Activated effector memory CD4-positive, alpha-beta T cell treated with anti-CD3 and anti-CD28 coated beads, Interleukin-2, amount 50 U/mL, for 16 hours (primary cell): Measurements from ENCODE around the gene LIN37.
"Not testable (repeated sequence)": the region's sequence is repeated elsewhere in the genome, so short reads cannot be mapped to it uniquely, and the experiment has no call there.

ENCODE experiments used
- DNase-seq: peaks from one replicate; pipeline ENCODE4 v3.0.0-alpha.2; 2020

LIN37 gene

GRCh38 chr19:35719402-35720162 lies 28.8 kb upstream of the LIN37 start:
- DNase-seq, result no peak

DNA sequence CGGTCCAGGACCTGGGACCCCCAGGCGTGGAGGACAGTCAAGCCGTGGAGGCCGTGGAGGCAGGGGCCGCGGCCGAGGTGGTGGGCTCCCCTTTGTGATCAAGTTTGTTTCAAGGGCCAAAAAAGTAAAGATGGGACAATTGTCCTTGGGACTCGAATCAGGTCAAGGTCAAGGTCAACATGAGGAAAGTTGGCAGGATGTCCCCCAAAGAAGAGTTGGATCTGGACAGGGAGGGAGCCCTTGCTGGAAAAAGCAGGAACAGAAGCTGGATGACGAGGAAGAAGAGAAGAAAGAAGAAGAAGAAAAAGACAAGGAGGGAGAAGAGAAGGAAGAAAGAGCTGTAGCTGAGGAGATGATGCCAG lies 28.2 kb upstream of the LIN37 start:
- no peak for DNase-seq

DNA sequence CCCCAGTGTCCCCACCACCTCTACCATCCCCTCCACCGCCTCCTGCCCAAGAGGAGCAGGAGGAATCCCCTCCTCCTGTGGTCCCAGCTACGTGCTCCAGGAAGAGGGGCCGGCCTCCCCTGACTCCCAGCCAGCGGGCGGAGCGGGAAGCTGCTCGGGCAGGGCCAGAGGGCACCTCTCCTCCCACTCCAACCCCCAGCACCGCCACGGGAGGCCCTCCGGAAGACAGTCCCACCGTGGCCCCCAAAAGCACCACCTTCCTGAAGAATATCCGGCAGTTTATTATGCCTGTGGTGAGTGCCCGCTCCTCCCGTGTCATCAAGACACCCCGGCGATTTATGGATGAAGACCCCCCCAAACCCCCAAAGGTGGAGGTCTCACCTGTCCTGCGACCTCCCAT lies 27.7 kb upstream of the LIN37 start:
- DNase-seq, result no peak

GRCh38 chr19:35721374-35721773 lies 27.0 kb upstream of the LIN37 start:
- DNase-seq, result no peak

DNA sequence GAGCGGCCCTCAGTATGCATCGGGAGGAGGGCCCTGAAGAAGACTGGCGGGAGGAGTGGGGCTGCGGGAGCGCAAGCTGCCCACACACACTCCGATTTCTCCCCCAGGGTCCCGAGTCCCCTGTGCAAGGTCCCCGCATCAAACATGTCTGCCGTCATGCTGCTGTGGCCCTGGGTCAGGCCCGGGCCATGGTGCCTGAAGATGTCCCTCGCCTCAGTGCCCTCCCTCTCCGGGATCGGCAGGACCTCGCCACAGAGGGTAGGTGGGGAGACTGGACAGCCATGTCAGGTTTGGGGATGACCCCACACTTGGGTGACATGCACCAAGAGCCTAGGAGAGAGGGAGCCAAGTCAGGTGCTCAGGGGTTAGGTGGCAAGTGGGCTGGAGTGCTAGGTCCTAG lies 25.9 kb upstream of the LIN37 start:
- DNase-seq, result no peak

- no peak for DNase-seq
Observed at GRCh38 chr19:35722897-35723296, 25.5 kb upstream of the LIN37 start.

- DNase-seq, result no peak
Observed at GRCh38 chr19:35723671-35724070, 24.7 kb upstream of the LIN37 start.

- DNase-seq, result not testable (repeated sequence)
Observed at GRCh38 chr19:35724132-35724531, 24.2 kb upstream of the LIN37 start.

- DNase-seq, result no peak
Observed at GRCh38 chr19:35724560-35724959, 23.8 kb upstream of the LIN37 start.

DNA sequence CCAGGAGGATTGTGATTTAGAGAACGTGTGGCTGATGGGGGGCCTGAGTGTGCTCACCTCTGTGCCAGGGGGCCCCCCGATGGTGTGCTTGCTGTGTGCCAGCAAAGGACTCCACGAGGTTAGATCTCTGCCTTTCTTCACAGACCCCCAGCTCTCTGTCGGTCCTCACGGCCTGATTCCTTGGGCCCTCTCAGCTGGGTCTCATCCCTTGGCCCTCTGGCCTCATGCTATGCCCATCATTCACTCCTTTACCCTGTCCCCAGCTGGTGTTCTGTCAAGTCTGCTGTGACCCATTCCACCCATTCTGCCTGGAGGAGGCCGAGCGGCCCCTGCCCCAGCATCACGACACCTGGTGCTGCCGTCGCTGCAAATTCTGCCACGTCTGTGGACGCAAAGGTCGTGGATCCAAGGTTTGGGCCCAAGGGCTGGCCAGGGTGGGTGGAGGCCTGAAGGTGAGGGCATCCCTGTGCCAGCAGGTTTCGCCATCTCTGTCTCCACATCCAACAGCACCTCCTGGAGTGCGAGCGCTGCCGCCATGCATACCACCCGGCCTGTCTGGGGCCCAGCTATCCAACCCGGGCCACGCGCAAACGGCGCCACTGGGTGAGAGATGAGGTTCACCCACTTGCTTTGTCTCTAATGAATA lies 23.0 kb upstream of the LIN37 start:
- no peak for DNase-seq

GRCh38 chr19:35727053-35727955 lies 21.1 kb upstream of the LIN37 start:
- no peak for DNase-seq

- no peak for DNase-seq
Observed at GRCh38 chr19:35727956-35728706, 20.2 kb upstream of the LIN37 start.

DNA sequence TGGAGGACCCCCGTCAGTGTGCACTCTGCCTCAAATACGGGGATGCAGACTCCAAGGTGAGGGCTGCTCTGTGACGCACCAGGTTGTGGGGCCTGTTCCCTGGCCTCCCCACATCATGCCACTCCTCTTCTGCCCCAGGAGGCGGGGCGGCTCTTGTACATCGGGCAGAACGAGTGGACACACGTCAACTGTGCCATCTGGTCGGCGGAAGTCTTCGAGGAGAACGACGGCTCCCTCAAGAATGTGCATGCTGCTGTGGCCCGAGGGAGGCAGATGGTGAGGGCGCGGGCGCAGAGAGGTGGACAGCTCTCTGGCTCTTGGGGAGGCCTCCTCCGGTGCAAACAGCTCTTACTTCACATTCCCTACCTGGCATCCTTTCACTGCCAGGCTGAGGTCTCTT lies 19.4 kb upstream of the LIN37 start:
- no peak for DNase-seq

- DNase-seq, result no peak
Observed at GRCh38 chr19:35729763-35730162, 18.6 kb upstream of the LIN37 start.

DNA sequence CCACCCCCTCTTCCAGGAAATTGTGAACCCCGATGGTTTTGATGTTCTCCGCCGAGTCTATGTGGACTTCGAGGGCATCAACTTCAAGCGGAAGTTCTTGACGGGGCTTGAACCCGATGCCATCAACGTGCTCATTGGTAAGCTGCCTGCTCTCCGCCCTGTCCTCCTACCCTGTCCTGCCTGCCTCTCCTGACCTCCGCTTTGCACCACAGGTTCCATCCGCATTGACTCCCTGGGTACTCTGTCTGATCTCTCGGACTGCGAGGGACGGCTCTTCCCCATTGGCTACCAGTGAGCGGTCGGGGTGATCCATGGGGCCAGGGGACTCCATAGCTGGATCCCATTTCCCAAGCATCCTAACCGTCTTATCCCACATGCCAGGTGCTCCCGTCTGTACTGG lies 18.1 kb upstream of the LIN37 start:
- DNase-seq, result no peak

DNA sequence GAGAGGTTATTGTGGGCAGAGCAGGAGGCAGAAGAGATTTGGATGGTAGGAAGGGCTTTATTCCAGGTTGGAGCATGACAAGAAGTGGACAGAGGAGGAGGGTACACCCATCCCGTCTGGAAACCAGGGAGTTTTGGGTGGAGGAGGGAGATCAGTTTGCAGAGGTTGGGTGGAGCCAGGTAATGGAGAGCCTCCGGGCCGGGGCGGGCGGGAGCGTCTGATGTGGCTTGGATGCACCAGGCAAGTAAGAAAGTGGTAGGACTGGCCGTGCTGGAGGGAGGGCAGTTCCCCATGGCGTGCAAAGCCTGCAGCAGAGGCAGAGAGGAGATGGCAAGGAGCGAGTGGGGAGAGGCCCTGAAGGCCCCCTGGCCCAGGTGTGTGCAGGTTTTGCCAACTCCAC lies 17.0 kb upstream of the LIN37 start:
- no peak for DNase-seq

GRCh38 chr19:35731779-35732405 lies 16.5 kb upstream of the LIN37 start:
- no peak for DNase-seq

DNA sequence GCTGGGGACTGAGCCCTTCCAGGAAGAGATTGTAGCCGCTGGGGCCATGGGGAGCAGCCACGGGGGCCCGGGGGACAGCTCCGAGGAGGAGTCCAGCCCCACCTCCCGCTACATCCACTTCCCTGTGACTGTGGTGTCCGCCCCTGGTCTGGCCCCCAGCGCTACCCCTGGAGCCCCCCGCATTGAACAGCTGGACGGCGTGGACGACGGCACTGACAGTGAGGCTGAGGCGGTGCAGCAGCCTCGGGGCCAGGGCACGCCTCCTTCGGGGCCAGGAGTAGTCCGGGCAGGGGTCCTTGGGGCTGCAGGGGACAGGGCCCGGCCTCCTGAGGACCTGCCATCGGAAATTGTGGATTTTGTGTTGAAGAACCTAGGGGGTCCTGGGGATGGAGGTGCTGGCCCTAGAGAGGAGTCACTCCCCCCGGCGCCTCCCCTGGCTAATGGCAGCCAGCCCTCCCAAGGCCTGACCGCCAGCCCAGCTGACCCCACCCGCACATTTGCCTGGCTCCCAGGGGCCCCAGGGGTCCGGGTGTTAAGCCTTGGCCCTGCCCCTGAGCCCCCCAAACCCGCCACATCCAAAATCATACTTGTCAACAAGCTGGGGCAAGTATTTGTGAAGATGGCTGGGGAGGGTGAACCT lies 15.7 kb upstream of the LIN37 start:
- no peak for DNase-seq

GRCh38 chr19:35733180-35734125 lies 14.9 kb upstream of the LIN37 start:
- no peak for DNase-seq

GRCh38 chr19:35734273-35734672 lies 14.1 kb upstream of the LIN37 start:
- no peak for DNase-seq

- no peak for DNase-seq
Observed at GRCh38 chr19:35734889-35735288, 13.5 kb upstream of the LIN37 start.
